HG02852 (cell line): ENCODE data around the gene CORIN.
"Not testable (repeated sequence)": the region's sequence is repeated elsewhere in the genome, so short reads cannot be mapped to it uniquely, and the experiment has no call there.

Experiments
- ATAC-seq: cut with Tn5 transposase; IDR thresholded peaks from one replicate; pipeline ENCODE4 v1.9.1; 2021; ENCODE audit warnings: mild to moderate bottlenecking, moderate library complexity; ENCODE audit not compliant: unreplicated experiment

Gene CORIN

DNA sequence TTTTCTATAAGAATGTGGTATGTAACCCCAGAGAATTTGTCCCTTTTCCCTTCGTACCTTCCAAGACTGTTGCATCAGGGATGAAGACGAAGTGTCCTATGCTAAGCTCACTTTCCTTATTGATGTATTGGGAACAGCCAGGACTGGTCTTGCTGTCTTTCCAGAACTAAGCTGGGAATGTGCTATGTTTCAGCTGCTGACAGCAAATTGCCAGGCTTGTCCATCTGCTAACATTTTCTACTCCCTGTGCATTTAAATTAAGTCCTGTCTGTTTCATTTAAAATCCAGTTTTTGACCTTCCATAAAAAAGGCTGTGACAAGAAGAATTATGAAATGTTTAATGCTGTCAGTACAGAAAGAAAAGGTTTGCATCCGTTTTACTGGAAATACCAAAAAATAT lies 264.9 kb downstream of the CORIN start:
- ATAC-seq = no peak

DNA sequence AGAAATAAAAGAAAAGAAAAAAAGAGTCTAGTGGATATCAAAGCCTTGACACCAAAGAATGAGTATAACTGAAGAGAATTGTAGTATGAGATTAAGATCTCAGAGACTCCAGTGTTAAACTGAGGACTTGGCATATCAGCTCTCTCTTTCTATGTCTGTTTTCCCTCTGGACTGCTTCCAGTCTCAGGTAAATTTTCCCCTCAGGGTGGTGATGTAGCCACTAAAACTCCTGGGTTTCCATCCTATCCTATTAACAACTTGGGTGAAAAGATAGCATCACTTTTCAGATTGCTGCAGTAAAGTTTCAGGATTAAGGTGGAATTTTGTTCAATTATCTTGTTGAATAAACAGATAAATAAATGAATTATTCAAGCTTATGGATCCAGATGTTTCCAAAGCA lies 267.1 kb downstream of the CORIN start:
- no peak for ATAC-seq

DNA sequence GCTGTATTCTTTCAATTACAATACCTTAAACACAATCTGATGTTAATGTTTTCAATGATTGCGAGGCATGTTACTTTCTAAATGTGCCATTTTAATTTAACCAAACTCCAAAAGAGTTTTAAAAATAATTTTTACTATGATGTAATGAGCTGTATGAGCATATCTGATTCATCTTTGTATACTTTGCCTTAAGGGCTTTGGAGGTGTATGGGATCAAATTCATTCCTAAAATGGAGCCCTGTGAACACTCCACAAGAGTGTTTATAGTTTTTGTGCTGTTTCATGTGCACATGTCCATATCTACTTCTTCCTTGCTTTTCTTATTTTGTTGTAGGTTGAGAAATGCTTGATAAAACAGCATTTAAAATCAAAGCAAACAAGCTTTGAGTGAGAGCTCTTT lies 270.4 kb downstream of the CORIN start:
- ATAC-seq = no peak

DNA sequence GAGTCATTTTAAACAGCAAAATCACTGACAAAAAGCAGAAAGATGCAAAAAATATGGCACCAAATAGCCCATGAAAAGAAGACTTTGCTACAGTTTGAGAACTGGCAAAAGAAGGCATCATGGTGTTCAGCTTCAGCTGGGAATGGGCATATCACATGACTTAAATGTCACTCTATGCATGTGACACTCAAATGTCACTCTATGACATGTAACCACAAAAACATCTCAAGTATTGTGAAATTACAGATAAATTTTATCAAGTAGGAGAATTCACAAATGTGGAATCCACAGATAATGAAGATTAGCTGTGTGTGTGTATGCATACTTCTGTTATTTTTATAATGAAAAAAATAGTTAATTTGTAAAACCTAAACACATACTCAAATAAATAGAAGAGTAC lies 270.9 kb downstream of the CORIN start:
- ATAC-seq = no peak

DNA sequence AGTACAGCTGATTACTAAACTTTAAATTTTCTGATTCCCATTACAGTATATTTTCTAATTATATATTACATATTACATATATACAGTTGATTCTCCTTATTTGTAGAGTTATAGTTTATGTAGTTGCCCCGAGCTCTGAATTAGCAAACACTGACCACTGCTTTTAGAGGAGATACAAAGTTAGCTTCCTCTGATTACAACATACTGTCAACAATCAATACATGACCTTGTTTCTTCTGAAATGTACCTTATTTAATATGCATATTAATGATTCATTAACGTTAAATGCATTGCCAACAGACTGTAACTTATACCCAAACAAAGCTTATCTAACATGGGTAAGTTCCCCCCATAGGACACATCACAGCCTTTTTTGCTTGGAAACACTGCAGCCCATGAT lies 271.3 kb downstream of the CORIN start:
- no peak for ATAC-seq

DNA sequence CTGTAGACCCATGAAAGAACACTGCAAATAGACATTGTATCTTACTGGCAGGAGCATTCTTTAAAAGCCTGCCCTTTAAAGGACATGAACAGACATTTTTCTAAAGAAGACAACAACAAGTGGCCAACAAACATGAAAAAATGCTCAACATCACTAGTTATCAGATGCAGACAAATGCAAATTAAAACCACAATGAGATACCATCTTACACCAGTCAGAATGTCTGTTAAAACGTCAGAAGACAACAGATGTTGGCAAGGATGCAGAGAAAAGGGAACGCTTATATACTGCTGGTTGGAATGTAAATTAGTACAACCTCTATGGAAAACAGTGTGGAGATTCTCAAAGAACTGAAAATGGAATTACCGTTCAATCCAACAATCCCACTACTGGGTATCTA lies 275.6 kb downstream of the CORIN start:
- ATAC-seq = no peak

DNA sequence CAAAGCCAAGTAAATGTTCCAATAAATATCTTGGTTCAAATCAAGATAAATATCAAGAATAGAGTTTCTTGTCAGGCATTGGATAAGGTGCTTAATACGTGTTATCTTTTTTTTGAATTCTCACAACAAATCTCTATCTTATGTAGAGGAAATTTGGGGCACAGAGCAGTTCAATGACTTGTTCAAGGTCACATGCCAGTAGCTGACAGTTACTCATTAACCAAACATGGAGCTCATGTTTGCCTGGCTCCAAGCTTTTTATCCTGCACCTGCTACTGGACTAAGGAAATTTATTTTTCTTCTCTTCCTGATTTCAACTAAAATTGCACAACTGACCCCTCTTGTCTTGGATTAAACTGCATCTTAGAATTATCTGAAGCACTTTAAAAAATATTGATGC lies 276.5 kb downstream of the CORIN start:
- no peak for ATAC-seq

DNA sequence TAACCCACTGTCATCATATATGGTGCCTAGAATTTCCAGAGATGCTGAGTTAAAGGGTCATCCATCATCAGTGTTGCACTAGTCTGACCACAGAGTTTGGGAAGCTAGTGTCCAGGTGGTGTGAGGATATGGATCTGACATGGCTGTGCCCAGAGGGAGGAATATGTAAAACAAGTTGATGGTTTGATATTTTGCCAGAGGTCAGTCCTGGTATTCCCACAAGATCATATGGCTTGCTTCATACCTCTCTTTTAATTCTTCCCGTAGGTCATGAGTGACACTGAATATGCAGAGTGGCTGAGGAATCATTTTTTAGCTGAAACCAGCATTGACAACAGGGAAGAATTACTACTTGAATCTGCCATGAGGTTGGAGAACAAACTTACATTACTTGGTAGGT lies 277.2 kb downstream of the CORIN start:
- no peak for ATAC-seq

DNA sequence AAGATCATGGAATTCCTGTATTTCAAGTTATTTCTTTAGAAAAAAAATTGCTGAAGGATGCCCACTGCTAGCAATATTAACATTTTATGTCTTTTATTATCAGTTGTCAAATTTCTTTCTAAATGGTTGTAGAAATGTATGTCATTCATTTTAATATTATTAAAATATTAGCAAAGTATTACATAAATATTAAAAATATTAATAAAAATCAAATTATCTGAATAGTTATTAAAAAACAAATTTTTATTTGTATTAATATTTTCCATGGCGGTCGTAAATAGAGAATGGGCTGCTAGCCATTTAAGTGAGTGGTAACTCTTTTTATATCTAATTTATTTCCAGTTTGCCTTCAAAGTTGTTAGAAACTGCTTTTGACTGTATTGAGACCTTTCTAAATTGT lies 280.6 kb downstream of the CORIN start:
- no peak for ATAC-seq

DNA sequence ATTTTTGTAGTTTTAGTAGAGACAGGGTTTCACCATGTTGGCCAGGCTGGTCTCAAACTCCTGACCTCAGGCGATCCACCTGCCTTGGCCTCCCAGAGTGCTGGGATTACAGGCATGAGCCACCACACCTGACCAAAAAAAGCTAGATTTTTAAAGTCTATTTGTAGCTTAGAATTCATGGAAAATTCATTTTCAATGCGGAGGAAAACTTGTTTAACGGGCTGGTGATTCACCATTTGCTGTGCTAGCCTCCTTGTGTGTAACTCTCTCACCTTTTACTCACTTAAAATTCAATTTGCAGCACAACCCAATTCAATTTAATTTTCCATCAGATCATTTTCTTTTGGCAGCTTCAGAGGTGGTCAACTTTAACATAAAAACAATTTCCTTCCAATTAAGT lies 281.9 kb downstream of the CORIN start:
- not testable (repeated sequence) for ATAC-seq

DNA sequence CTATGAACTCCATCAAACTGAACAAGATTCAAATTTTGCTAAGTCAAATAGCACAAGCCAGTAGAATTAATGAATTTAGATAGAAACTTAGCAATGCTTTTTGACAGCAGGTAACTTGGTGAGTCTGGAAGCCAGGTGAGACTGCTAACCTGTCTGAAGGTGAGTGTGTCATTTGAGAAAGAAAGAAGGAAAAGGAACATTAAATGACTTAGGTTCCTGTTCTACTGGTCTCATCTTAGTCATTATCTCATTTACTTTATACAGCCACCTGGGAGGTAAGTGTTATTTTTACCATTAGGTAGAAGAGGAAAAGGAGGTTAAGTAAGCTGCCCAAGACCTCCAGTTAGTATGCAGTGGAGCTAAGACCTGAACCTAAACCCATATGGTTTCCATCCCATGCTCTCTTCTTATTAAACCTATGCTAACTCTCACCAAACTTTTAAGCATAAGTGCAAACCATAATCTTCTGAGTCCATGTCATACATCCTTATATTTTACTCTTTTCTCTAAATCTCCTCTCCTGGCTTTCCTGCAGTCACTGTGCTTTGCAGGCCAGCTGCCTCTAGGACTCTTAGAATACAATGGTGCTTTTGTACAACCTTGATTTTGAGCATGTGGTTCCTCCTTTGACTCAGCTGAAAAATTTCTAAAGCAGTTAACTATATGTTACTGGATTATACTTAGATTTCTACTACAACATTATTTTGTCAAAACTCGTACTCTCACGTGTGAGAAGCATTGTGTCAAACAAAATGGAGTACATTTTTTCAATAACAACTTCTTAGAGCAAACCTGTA lies 284.3 kb downstream of the CORIN start:
- ATAC-seq = no peak

DNA sequence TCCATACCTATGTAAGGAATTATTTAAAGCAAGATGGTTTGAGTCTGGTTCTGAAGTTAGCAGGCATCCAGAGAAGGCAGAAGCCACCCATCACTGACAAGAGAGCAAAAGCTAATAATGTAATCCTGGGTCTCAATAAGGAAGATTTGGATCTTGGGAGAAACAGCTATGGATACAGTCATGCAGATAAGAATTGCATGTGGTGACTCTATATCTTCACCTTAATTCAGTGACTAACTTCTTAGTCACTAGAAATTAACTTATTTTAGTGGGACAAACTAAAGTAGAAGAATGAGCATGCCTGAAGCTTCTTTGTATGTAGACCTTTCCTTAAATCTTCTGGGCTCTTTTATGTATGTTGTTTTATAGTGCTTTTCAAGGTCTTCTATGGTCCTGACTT lies 286.2 kb downstream of the CORIN start:
- no peak for ATAC-seq

DNA sequence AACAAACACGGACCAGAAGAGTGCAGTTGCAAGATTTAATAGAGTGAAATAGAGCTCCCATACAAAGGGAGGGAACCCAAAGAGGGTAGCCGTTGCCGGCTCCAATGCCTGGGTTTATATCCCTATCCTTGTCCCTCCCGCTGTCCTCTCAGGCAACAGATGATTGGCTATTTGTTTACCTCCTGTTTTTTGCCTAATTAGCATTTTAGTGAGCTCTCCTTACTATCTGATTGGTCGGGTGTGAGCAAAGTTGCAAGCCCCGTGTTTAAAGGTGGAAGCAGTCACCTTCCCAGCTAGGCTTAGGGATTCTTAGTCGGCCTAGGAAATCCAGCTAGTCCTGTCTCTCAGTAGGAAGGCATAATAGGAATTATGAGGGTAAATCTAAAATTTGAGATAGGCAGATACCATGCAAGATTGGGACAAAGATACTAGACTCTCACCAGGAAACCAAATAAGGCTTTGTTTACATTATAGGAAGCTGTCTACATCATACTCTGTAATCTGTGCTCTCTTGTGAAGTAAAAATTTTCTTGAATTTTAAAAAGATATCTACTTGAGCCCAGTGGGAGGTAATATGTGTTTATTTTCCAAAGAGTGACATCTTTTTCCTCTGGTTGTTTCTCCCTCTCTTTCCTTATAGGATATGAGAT lies 286.8 kb downstream of the CORIN start:
- ATAC-seq = no peak

DNA sequence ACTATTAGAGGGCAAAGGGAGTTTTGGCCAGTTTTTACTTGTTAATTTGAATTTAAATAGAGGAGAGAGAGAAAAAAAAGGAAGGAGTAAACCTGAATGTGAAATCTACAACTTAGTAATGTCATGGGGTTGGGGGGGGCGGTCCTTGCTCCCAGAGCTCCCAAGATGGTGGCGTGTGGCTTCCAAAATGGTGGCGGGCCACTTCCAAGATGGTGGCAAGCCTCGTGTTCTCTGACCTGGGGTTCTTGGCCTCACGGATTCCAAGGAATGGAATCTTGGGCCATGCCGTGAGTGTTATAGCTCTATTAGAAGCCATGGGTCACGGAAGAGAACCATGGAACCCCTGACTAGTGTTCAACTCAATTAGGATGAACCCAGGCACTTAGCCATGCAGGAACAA lies 287.5 kb downstream of the CORIN start:
- ATAC-seq = not testable (repeated sequence)
